Liver (tissue), 9 donors: ENCODE data around the gene STK32C. TPM values are rescaled to one million over a fixed set of nuclear protein-coding genes. Genes with fewer than 3 reads are reported as not detected.
"Not testable (repeated sequence)": the region's sequence is repeated elsewhere in the genome, so short reads cannot be mapped to it uniquely, and the experiment has no call there.

Source experiments
- DNase-seq: peaks from one replicate; pipeline ENCODE4 v3.0.0-alpha.2; 2017; ENCODE audit warnings: low spot score
- H3K27ac ChIP-seq, 2 donors: one replicate each; pipeline ENCODE4 v1.7.0; 2013; ENCODE audit warnings: inconsistent platforms in 2 of 2, low read length in 2 of 2, control low read depth in 1 of 2, low read depth in 1 of 2, mild to moderate bottlenecking in 1 of 2
- H3K27me3 ChIP-seq, 4 donors: one replicate each; pipeline versions ENCODE4 v1.6.1 to v1.7.0; 2013; ENCODE audit warnings: low read length in 3 of 4, inconsistent platforms in 1 of 4, mild to moderate bottlenecking in 1 of 4, moderate library complexity in 1 of 4; ENCODE audit not compliant: control insufficient read depth in 4 of 4, insufficient read depth in 4 of 4
- H3K36me3 ChIP-seq, 4 donors: one replicate each; pipeline versions ENCODE4 v1.6.1 to v1.7.0; 2013; ENCODE audit warnings: low read length in 3 of 4, mild to moderate bottlenecking in 3 of 4, low read depth in 1 of 4, moderate library complexity in 1 of 4; ENCODE audit not compliant: control insufficient read depth in 4 of 4, insufficient read depth in 3 of 4
- H3K4me1 ChIP-seq, 4 donors: one replicate each; pipeline versions ENCODE4 v1.6.1 to v1.7.0; 2013; ENCODE audit warnings: low read length in 3 of 4, mild to moderate bottlenecking in 3 of 4, moderate library complexity in 1 of 4; ENCODE audit not compliant: control insufficient read depth in 4 of 4, insufficient read depth in 4 of 4
- H3K4me3 ChIP-seq, 3 donors: one replicate each; pipeline versions ENCODE4 v1.6.1 to v1.7.0; 2013; ENCODE audit warnings: low read length in 3 of 3, control low read depth in 1 of 3, low read depth in 1 of 3, mild to moderate bottlenecking in 1 of 3
- H3K9ac ChIP-seq, 2 donors: one replicate each; pipeline ENCODE4 v1.7.0; 2013; ENCODE audit warnings: low read length in 2 of 2, mild to moderate bottlenecking in 2 of 2, moderate library complexity in 2 of 2, control low read depth in 1 of 2, low read depth in 1 of 2
- H3K9me3 ChIP-seq, 4 donors: one replicate each; pipeline versions ENCODE4 v1.6.1 to v1.7.0; 2013; ENCODE audit warnings: low read length in 3 of 4; ENCODE audit not compliant: control insufficient read depth in 4 of 4
- FOXA2 ChIP-seq: IDR thresholded peaks from 2 replicates; pipeline ENCODE4 v1.6.1; 2016; ENCODE audit warnings: antibody characterized with exemption
- GABPA ChIP-seq, 2 donors: IDR thresholded peaks in 1 of 2; conservative IDR thresholded peaks in 1 of 2; 2 replicates each; pipeline ENCODE4 v1.6.1; 2016; ENCODE audit warnings: antibody characterized with exemption in 2 of 2, mild to moderate bottlenecking in 1 of 2, moderate library complexity in 1 of 2
- HNF4A ChIP-seq, 2 donors: conservative IDR thresholded peaks; 2 replicates each; pipeline ENCODE4 v1.6.1; 2016; ENCODE audit warnings: antibody characterized with exemption in 2 of 2, mild to moderate bottlenecking in 2 of 2
- HNF4G ChIP-seq: IDR thresholded peaks from 2 replicates; pipeline ENCODE4 v1.6.1; 2016; ENCODE audit warnings: antibody characterized with exemption
- JUND ChIP-seq, 2 donors: IDR thresholded peaks; 2 replicates each; pipeline ENCODE4 v1.6.1; 2016; ENCODE audit warnings: antibody characterized with exemption in 2 of 2
- RAD21 ChIP-seq, 2 donors: IDR thresholded peaks; 2 replicates each; pipeline ENCODE4 v1.6.1; 2016; ENCODE audit warnings: antibody characterized with exemption in 2 of 2, mild to moderate bottlenecking in 2 of 2
- RXRA ChIP-seq, 2 donors: IDR thresholded peaks; 2 replicates each; pipeline ENCODE4 v1.6.1; 2017 to 2018; ENCODE audit warnings: antibody characterized with exemption in 2 of 2, mild to moderate bottlenecking in 1 of 2
- YY1 ChIP-seq: IDR thresholded peaks from 2 replicates; pipeline ENCODE4 v1.6.1; 2016; ENCODE audit warnings: antibody characterized with exemption, mild to moderate bottlenecking
- WGBS: extraction: QIAGEN DNeasy Blood & Tissue Kit; methylation state at CpG from one replicate; pipeline ENCODE4 v1.1.7; 2013; 5-methylcytosine and 5-hydroxymethylcytosine counted together
- polyA plus RNA-seq, 2 donors: library from polyadenylated mRNA; stranded (reverse) in 1 of 2; unstranded in 1 of 2; fragments of 200-250 nt in 1 of 2; fragments of >200 nt in 1 of 2; fragmentation: Nextera tagmentation in 1 of 2; extraction: Ambion mirVana in 1 of 2; gene quantifications; one replicate each; pipeline versions ENCODE4 v1.2.1 to v1.2.3, GENCODE V29; 2013 to 2015
- total RNA-seq, 2 donors: library from RNA; depleted of rRNA; stranded (reverse); fragments of >200 nt; gene quantifications; one replicate each; pipeline ENCODE4 v1.2.3, GENCODE V29; 2014
- TF ChIP-seq, protein P1 (sequence below): fragments of 150-350 bp; IDR thresholded peaks from 2 replicates; pipeline ENCODE4 v1.5.1; 2017; ENCODE audit warnings: improper control_type of control experiment, low read depth, low read length; ENCODE audit not compliant: missing input control
- TF ChIP-seq, protein P2 (sequence below): IDR thresholded peaks from 2 replicates; pipeline ENCODE4 v1.6.1; 2016; ENCODE audit warnings: antibody characterized with exemption
- TF ChIP-seq, protein P3 (sequence below): IDR thresholded peaks from 2 replicates; pipeline ENCODE4 v1.6.1; 2016; ENCODE audit warnings: antibody characterized with exemption
- TF ChIP-seq, protein P4 (sequence below): IDR thresholded peaks from 2 replicates; pipeline ENCODE4 v1.6.1; 2016; ENCODE audit warnings: antibody characterized with exemption
- donor health status: healthy.
- donor health status: healthy.
- donor health status: healthy.
- donor health status: healthy.
- donor health status: healthy.

STK32C gene
- total and polyA plus RNA-seq, 4 donors: 1.8 to 4.6 (median 2.2) TPM

DNA sequence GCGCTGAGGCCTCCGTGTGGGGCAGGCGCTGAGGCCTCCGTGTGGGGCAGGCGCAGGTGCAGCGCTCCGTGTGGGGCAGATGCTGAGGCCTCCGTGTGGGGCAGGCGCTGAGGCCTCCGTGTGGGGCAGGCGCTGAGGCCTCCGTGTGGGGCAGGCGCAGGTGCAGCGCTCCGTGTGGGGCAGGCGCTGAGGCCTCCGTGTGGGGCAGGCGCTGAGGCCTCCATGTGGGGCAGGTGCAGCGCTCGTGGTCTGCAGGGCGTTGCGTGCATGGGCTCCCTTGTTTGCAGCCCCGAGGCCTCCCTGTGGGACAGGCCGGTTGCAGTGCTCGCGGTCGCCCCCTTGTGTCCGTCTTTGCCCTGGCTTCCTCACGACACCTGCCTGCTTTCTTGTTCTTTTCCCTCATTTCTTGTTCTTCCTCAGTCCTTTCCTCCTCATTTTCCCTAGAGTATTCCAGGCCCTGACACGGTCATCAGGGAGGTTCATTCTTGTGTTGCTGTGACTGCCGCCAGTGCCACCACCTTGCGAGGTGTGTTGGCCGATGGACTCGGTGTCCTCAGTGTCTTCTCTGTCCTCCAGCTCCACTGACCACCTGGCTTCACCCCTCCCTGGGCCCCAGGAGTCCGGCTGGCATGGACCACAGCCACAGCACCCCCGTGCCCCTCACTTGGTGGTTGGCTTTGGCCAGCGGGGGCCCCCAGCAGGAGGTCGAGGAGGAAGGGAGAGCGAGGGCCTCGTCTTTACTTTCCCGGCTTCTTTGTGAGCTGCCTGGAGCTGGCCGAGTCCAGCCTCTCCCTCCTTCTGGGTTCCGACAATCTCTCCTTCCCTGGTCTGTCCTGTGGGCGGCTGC, 44.9 kb upstream of the STK32C start:
- H3K4me3 ChIP-seq, H3K9me3 ChIP-seq, H3K27me3 ChIP-seq, H3K9ac ChIP-seq, H3K27ac ChIP-seq, H3K36me3 ChIP-seq, H3K4me1 ChIP-seq: not testable (repeated sequence)
- peak; percentile 84 for DNase-seq
- TF ChIP-seq, protein P1, sequence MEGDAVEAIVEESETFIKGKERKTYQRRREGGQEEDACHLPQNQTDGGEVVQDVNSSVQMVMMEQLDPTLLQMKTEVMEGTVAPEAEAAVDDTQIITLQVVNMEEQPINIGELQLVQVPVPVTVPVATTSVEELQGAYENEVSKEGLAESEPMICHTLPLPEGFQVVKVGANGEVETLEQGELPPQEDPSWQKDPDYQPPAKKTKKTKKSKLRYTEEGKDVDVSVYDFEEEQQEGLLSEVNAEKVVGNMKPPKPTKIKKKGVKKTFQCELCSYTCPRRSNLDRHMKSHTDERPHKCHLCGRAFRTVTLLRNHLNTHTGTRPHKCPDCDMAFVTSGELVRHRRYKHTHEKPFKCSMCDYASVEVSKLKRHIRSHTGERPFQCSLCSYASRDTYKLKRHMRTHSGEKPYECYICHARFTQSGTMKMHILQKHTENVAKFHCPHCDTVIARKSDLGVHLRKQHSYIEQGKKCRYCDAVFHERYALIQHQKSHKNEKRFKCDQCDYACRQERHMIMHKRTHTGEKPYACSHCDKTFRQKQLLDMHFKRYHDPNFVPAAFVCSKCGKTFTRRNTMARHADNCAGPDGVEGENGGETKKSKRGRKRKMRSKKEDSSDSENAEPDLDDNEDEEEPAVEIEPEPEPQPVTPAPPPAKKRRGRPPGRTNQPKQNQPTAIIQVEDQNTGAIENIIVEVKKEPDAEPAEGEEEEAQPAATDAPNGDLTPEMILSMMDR: peak; percentile 75
- TF ChIP-seq RAD21 (IDR thresholded peaks at IDR 0.05): peak; percentile 74 to 81
- WGBS: 57% methylated on average over 36 of the region's 44 CpGs

DNA sequence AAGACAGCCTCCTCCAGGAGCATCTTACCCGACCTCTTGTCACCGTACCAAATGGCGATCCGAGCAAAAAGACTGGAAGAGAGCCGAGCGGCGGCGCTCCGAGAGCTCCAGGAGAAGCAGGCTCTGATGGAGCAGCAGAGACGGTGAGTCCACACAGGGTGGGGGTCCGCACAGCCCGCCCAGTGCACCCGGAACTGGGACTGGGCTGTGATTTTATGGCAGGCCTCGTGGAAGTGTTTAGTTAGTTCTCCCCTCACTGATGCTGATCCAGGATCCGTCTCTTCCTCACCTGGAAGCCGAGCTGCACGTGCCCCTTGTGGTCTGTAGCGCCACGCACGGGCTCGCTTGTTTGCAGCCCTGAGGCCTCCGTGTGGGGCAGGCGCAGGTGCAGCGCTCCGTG, 43.9 kb upstream of the STK32C start:
- TF ChIP-seq, protein P1: no peak
- TF ChIP-seq RXRA (IDR thresholded peaks at IDR 0.05) (no peak), YY1 (no peak), FOXA2 (no peak), GABPA (IDR thresholded peaks at IDR 0.05 in 1 of 2, conservative IDR thresholded peaks at IDR 0.05 in 1 of 2) (no peak), JUND (IDR thresholded peaks at IDR 0.05) (no peak), RAD21 (IDR thresholded peaks at IDR 0.05) (no peak), HNF4G (no peak), HNF4A (conservative IDR thresholded peaks at IDR 0.05) (no peak)
- TF ChIP-seq, protein P2, sequence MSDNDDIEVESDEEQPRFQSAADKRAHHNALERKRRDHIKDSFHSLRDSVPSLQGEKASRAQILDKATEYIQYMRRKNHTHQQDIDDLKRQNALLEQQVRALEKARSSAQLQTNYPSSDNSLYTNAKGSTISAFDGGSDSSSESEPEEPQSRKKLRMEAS: no peak
- TF ChIP-seq, protein P3, sequence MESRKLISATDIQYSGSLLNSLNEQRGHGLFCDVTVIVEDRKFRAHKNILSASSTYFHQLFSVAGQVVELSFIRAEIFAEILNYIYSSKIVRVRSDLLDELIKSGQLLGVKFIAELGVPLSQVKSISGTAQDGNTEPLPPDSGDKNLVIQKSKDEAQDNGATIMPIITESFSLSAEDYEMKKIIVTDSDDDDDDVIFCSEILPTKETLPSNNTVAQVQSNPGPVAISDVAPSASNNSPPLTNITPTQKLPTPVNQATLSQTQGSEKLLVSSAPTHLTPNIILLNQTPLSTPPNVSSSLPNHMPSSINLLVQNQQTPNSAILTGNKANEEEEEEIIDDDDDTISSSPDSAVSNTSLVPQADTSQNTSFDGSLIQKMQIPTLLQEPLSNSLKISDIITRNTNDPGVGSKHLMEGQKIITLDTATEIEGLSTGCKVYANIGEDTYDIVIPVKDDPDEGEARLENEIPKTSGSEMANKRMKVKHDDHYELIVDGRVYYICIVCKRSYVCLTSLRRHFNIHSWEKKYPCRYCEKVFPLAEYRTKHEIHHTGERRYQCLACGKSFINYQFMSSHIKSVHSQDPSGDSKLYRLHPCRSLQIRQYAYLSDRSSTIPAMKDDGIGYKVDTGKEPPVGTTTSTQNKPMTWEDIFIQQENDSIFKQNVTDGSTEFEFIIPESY: no peak
- TF ChIP-seq, protein P4, sequence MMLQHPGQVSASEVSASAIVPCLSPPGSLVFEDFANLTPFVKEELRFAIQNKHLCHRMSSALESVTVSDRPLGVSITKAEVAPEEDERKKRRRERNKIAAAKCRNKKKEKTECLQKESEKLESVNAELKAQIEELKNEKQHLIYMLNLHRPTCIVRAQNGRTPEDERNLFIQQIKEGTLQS: no peak
- Histone ChIP-seq H3K36me3 (peaks cover 0 to 4% (median 1%) of the 10 kb centered on the region in 4 donors), H3K4me3 (no peak overlapping the region), H3K27me3 (no peaks in the 10 kb centered on the region), H3K9me3 (no peaks in the 10 kb centered on the region), H3K4me1 (no peaks in the 10 kb centered on the region), H3K9ac (no peak overlapping the region), H3K27ac (no peak overlapping the region)
- 94% methylated on average over 25 of the region's 25 CpGs for WGBS
- no peak for DNase-seq
